ENCODE data around the gene NR1D1. TPM values are rescaled to one million over a fixed set of nuclear protein-coding genes. Genes with fewer than 3 reads are reported as not detected.
A peak's percentile ranks its signal among the peaks of the same experiment; 100 is the strongest.

The NR1D1 gene
- polyA plus RNA-seq, 1 donor = 5.5 TPM

GRCh38 chr17:40075201-40075941 is 25.0 kb downstream of the NR1D1 start:
- DNase-seq = no peak

DNA sequence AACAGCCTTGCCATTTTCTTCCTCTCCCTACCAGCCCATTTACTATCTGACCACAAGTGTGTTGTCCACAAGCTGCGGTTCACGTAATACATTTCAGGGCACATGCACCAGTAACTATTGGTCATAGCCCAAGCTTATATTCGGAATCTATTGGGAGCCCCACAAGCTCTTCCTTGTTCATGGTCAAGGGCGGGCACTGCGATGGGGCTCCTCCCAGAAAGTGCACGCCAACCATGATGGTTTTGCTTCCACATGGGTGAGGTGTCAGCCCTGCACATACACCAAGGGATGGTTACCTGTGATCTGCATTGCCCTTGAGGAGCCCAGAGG is 25.6 kb downstream of the NR1D1 start:
- DNase-seq = no peak

DNA sequence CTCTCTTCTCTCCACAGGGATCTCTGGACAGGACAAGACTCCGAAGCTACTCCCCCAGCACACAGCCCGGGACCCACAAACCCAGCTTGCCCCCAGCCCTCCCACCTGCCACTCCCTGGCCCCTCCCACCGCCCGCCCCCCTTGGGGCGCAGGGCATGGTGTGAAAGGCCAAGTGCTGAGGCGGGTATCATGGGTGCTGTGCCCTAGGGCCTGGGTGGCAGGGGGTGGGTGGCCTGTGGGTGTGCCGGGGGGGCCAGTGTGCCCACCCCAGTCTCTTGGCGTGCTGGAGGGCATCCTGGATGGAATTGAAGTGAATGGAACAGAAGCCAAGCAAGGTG is 26.2 kb downstream of the NR1D1 start:
- DNase-seq = no peak

DNA sequence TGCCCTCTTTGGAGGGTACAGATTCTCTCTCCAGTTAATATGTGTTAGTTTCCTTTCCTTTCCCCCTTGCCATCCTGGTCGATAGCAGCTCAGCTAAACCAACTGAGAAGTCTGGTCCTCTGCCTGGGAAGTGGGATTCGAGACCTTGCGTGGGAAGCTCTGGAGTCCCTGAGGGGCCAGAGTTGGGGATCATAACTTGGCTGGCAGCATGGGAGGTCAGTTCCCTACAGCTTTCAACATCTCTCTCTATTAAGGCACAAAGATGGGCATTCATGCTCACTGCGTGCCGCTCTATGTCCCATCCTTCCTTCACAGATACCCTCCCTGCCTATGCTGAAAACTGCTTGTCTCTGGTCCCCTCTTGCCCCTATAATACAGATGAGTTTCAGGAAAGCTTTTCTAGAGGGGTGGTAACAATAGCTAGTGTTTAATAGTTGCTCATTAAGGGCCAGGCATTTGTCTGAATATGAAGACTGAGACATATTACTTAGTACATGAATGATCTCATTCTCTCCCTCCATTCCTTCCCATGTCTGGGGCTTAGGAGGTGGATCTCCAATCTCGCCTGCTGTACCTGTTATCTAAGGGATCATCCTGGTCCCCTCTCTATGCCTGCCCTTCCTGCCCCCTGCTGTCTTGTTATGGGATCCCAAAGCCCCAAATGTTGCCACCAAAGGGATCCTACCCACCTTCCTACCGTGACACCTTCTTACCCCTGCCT is 26.8 kb downstream of the NR1D1 start:
- DNase-seq = no peak

DNA sequence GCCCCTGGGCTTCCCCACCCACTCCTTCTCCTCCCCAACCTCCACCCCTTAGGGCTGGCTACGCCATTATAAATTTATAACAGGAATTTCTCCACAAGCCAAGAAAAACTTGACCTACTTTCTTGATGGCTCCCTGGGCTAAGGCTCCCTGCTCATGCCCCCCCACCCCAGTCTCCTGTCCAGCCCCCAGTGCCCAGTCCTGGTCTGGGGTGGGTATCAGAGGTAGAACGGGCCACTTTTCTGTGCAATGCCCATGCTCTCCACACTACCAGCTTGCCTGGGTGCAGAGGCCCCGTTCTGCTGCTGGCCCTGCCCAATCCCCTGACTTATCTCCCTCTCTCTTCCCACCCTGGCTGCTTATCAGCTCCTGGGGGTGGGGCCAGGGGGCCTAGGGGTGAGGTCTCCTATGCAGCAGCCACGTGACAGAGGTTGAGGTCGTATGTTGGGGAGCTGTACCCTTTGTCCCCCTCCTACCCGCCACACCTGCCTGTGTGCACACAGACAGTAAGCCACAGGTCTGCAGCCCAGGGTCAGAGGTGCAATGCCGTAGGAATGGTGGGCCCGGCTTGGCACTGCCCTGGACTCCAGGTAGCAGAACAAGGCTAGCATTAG is 27.5 kb downstream of the NR1D1 start:
- no peak for DNase-seq

DNA sequence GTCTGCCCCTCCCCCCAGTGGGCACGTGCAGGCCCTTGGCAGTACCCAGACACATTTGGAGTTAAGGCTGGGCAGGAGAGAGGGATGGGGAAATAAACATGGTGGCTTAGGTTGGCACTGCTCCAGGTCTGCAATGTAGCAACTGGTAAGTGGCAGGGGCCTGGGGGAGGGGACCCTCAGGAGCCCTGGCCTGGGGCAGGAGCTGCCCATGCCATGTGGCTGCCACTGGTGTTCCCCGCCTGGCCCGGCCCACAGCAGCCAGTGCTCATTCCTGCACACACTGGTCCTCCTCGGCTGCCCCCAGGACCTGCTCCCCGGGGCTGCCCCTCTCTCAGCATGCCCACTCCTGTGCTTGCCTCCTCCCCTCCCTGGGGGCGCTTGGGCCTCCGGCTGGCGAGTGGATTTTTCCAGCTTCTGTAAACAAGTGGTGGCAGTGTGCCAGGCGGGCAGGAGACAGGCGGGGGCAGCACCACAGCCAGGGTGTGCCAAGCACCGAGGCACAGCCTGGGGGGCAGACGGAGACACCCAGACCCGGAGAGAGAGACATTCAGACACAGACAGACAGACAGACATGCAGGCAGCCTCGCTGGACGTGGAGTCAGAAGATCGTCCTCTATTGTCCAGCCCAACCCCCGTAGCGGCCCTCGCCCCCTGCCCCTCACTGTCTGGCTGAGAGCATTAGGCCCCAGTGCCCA is 28.2 kb downstream of the NR1D1 start:
- DNase-seq = no peak

DNA sequence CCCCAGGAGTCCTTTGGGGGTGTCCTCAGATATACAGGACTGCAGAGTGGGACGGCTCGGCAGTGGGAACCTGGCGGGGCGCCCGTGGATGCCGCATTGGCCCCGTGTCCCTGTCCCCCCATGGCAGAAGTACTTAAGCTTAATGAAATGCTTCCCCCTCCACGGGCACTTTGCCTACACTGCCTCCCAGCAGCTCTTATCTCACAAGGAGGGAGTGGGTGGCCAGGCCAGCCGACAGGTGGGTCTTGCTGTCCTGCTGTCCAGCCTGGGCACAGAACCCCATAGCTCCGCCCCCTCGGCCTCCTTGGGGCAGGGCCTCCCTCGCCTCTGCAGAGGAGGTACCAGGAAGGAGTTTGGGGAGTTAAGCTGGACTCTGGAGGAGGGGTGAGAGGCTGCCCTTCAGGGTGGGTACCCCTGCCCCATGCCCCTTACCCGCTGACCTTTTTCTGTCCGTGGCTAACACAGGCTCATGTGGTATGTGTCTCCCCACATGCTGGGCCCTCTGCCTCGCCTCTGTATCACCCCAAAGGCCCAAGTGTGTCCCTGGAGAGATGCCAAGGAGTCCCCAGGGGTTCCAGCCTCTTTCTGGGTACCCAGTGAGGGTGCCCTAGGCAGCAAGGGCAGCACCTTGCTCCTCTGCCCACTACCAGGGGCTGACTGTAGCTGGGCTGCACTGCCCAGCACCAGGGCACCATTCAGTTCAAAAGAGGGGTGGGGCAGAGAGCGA is 28.9 kb downstream of the NR1D1 start:
- DNase-seq = no peak

GRCh38 chr17:40070709-40071312 is 29.6 kb downstream of the NR1D1 start:
- no peak for DNase-seq

GRCh38 chr17:40069751-40070708 is 30.4 kb downstream of the NR1D1 start:
- DNase-seq = no peak

GRCh38 chr17:40068917-40069750 is 31.3 kb downstream of the NR1D1 start:
- DNase-seq = peak; percentile 94

DNA sequence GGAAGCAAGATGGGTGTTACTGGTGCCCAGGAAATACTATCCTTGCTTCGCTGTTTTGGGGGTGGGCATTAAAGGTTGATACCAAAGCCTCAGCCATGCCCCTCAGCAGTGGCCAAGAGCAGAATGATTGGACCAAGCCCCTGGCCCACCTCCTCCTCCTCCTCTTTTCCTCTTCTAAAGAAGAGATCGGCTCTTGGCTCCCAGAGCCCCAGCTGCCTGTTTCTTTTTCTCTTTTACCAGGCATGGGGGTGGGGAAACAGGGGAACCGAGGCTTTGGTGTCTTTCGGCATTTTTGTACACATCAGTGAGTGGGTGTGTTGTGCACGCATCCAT is 31.8 kb downstream of the NR1D1 start:
- DNase-seq = no peak

DNA sequence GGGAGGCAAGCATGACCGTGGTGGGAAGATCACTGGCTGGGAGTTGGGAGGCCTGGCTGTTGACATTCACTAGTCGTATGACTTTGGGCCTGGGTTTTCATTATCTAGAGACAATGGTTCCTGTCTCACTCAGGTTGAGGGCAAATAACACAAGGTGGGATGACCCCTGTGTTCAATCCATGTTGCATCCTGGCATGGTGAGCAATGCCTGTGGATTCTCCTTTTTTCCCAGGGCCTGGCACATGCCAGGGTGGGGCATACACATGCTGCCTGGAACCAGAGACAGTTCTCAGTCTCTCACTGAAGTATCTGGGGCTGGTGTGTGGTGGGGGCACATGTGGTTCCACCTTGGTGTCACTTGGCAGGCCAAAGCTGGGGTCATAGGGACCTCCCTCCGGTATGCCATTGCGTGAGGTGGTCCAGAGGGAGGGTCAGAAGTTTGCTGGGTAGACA is 32.2 kb downstream of the NR1D1 start:
- no peak for DNase-seq

DNA sequence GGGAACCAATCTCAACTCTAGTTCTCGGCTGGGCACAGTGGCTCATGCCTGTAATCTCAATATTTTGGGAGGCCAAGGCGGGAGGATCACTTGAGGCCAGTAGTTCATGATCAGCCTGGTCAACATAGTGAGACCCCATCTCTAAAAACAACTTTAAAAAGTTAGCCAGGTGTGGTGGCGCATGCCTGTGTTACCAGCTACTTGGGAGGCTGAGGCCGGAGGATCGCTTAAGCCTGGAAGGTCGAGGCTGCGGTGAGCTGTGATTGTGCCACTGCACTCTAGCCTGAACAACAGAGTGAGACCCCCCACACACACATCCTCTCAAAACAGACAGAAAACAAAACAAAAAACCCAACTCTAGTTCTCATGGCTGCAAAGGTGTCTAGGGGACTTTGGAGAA is 32.7 kb downstream of the NR1D1 start:
- no peak for DNase-seq

DNA sequence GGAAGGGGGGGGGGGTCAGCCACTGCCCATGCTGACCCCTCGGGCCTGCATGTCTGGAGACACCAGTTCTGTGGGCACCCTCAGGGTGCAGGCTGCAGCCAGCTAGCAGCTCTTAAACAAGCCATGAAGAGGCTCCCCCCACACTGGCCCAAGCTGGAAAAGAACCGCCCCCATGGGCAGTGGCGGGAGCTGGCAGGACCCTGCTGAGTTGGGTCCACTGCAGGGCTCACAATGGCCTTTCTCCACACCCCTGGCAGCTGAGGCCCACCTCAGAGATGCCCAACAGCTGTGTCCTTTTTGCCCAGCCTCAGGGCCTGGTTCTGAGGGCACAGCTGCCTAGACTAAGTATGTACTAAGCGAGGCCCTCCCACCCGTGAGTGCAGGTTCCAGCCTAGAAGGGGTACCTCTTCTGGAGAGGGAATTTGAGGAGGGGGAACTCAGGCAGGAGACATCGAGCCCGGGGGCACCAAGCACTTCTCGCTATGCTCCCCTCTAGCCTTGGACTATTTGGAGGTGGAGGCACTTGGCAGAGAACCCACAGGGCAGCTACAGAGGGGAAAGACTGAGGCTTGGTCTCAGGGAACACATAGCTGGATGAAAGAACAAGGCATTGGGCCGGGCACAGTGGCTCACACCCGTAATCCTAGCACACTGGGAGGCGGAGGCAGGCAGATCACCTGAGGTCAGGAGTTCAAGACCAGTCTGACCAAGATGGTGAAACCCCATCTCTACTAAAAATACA is 34.4 kb downstream of the NR1D1 start:
- no peak for DNase-seq

DNA sequence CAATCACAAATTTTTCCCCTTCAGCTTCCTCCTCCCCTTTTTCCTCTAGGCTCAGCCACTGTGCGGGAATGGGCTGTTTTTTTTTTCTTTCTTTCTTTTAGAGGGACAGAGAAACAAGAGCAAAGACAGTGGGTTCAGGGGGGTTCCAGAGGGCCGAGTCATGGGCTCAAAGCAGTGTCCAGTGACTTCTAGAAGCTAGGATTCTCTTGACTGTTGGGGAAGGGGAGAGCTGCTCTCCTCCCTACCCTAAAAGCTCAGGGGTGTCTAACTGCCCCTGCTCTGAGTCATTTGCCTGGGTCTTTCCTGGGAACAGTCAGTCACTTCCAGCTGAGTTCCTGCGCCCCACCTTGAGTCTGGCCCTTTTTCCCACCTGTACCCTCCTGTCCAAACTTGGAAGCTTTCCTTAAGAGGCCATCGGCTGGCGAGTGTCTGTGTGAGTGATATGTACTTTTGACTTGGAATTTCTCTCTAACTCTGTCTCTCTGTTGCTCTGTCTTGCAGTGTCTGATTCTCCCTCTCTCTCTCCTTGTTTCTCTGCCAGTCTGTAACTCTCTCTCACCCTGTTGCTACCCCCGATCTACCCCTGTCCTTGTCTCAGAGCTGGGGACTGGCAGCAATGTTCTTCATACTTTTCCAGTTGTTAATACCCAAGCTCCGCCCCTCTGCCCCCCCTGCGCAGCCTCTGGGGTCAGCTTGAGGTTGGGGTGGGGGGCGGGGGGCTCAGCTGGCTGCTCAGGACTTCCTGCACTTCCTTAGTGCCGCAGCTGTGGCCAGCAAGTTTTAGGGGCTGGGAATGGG is 35.2 kb downstream of the NR1D1 start:
- DNase-seq = peak; percentile 72

GRCh38 chr17:40063901-40064531 is 36.4 kb downstream of the NR1D1 start:
- DNase-seq = no peak

DNA sequence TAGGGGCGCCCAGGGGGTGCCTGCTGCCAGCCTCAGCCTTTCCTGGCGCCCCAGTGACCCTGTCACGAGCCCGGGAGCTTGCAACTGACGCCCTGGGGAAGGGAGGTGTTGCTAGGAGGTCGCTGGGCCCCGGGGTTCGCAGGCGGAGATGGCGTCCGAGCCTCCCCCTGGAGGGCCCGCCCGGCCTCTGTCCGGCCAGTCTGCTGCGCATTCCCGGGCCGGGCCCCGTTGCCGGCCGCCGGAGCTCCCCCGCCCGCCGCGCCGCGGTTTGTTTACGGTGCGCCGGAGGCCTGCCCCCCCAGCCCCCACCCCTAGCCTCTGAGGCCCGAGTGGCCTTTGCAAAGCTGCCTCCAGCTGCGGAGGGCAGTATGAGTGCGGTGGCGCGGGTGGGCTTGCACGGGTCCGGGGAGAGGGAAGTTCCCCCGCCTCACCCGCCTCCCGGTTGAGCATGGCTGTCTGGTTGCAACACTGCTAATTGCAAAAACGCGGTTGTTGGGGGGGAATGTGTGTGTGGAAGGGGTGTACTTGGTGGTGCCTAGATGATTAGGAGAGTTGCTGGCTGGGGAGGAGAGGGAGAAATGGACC is 37.1 kb downstream of the NR1D1 start:
- DNase-seq = no peak
